Stimulated activated CD4-positive, alpha-beta T cell treated with anti-CD3 and anti-CD28 coated beads, TNF-alpha, amount 100 ng/mL, for 48 hours (primary cell): ENCODE data around the gene MYO5A.
"Not testable (repeated sequence)": the region's sequence is repeated elsewhere in the genome, so short reads cannot be mapped to it uniquely, and the experiment has no call there.

Source experiments
- DNase-seq, 3 donors: peaks; one replicate each; pipeline ENCODE4 v3.0.0-alpha.2; 2020; ENCODE audit warnings: low read depth in 3 of 3

MYO5A gene

DNA sequence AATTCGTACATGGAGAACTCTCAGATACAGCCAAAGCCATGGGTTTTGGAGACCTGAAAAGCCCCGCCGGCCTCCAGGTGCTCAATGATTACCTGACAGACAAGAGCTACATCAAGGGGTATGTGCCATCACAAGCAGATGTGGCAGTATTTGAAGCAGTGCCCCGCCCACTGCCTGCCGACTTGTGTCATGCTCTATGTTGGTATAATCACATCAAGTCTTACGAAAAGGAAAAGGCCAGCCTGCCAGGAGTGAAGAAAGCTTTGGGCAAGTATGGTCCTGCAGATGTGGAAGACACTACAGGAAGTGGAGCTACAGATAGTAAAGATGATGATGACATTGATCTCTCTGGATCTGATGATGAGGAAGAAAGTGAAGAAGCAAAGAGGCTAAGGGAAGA is 23.5 kb downstream of the MYO5A start:
- DNase-seq, result no peak

DNA sequence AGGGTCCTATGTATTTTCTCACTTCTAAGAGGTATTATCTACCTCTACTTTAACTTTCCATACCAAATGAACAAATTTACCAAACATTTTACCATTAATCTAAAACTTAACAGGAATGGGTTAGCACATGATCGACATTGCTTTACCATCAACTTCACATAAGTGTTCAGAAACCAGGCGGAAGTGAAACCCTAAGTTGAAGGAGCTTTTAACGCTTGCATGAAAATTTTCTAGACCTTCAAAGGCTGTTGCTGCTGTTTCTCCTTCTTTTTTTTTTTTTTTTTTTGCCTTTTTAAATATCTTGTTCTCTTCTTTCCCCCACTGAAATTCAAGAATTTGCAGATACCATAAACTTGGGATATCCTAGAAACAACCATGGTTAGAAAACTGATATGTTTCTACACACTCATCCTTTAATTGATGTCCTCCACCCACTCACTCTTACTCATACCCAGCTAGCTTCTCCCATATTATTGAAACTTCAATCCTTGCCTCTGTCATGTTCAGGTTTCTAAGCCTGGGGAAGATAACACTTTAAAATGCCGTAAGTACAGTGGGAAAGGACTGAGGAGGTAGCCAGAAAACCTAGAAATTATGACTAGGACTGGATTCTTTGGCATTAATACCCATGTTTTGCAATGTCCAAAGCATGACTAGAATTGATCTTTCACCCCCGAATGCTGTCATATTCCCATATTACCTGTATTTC is 24.7 kb downstream of the MYO5A start:
- DNase-seq, result no peak

- DNase-seq, result no peak
These were observed 26.1 kb downstream of the MYO5A start for GRCh38 chr15:52502608-52503007.

DNA sequence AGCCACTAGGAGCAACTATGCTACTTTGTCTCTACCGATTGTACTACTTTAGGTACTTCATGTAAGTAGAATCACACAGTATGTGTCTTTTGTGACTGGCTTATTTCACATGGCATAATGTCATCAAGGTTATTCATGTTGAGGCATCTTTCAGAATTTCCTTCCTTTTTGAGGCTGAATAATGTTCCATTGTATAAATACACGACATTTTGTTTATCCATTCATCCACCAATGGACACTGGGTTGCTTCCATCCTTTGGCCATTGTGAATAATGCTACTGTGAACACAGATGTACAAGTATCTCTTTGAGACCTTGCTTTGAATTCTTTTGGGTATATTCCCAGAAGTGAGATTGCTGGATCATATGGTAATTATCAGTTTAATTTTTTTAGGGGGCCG is 29.2 kb downstream of the MYO5A start:
- no peak for DNase-seq

DNA sequence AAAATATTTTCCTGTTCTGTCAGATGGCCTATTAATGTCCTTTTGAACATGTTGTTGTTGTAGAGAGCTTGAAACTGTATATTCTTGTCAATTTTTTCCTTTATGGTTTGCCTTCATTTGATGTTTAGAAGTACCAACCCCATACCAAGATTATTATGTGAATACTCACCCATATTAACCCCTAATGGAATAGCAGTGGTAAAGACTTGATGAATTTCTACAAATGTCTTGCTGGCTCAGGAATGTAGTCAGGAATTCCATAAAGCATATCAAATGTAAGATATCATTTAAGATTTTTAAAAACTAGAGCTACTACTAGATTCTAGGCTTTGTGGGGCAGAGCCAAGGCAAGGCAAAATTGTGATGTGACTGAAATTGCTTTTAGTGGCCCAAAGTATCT is 30.0 kb downstream of the MYO5A start:
- DNase-seq, result no peak

GRCh38 chr15:52496776-52497470 is 31.8 kb downstream of the MYO5A start:
- peak; percentile 22 to 38 (median 38) for DNase-seq

GRCh38 chr15:52496175-52496574 is 32.5 kb downstream of the MYO5A start:
- no peak for DNase-seq

DNA sequence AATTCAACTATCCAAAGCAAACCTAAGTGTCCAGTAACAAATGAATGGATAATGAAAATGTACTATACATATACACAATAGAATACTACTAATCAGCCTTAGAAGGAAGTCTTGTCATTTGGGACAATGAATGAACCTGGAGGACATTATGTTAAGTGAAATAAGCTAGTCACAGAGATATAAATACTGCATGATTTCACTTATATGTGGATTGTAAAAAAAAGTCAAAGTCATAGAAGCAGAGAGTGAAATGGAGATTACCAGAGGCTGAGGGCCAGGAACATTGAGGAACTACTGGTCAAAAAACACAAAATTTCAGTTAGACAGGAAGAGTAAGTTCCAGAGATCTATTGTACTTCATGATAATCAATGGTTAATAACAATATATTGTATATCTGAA is 33.6 kb downstream of the MYO5A start:
- DNase-seq, result no peak

- no peak for DNase-seq
These were observed 34.7 kb downstream of the MYO5A start for GRCh38 chr15:52493968-52494367.

- DNase-seq, result no peak
These were observed 36.5 kb downstream of the MYO5A start for GRCh38 chr15:52492132-52492531.

DNA sequence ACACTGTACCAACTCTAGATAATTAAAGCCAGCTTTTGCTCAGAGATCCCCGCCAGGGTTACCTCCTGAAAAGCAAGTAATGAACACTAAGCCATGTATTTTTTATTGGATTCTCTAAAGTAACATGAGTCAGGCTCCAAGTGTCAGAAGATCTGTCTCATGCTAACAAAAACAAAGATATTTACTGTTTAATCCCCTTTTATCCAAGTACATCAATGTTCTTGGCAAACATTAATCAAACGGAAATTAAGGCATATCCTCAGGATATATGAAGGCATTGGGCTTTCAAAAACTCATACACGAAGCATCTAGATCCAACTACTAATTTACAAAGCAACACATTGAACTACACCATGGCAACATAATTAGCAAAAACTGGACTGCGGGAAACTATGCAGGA is 37.2 kb downstream of the MYO5A start:
- DNase-seq, result no peak

DNA sequence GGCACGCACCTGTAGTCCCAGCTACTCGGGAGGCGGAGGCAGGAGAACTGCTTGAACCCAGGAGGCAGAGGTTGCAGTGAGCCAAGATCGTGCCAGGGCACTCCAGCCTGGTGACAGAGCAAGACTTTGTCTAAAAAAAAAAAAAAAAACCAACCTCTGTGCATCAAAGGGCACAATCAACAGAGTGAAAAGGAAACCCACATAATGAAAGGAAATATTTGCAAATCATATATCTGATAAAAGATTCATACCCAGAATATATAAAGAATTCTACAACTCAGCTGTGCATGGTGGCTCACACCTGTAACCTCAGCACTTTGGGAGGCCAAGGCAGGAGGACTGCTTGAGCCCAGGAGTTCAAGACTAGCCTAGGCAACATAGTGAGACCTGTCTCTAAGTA is 39.2 kb downstream of the MYO5A start:
- DNase-seq, result not testable (repeated sequence)

DNA sequence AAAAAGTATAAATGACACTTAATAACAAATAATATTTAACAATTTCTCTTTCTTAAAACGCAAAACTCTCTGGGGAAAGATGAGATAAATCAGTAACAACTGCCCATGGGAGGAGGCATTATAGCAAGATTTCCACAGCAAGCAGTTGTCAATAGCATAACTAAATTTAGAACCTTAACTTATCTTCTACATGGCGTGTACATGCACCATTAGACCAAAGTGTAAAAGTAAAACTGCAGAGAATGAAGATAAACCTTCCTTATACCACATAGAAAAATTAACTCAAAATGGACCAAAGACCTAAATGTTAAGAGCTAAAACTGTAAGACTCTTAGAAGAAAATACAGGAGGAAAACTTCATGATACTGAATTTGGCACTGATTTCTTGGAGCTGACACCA is 39.9 kb downstream of the MYO5A start:
- no peak for DNase-seq

GRCh38 chr15:52486003-52486996 is 42.4 kb downstream of the MYO5A start:
- DNase-seq, result no peak

- DNase-seq, result no peak
These were observed 43.4 kb downstream of the MYO5A start for GRCh38 chr15:52485290-52485689.

DNA sequence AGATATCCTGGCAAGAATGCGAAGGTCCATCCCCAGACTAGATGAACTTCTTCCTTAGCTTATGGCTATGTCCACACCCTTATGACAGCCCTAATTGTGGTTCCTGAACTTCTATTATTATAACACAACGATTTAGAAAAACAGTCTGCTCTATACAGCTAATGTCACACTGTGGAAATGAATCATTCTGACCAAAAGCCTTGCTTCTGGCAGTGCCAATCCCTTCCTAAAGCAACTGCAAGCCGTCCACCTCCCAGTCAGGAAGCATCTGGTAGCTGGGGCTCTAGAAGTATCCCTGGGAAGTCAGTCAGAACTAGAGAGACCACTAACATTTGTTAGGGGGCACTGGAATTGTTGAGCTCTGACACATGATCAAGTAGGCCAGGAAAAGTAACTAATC is 45.0 kb downstream of the MYO5A start:
- no peak for DNase-seq

DNA sequence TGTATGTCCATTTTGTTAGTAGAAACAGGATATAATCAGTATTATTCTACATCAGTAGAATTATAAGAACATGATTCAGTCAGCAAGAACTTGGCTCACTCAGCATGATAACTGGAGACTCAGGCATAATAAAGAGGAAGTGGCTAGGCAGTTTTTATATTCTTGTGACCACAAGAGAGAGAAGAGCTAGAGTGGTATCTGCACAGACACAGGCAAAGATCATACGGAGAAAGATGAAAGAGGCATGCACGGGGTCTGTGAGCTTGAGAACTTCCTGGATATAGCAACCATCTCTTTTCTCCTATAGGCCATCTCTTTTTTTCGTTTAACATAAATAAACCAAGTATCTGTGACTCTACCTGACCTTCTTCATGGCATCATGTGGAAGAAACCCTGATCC is 46.8 kb downstream of the MYO5A start:
- DNase-seq, result no peak

GRCh38 chr15:52480990-52481389 is 47.7 kb downstream of the MYO5A start:
- no peak for DNase-seq

DNA sequence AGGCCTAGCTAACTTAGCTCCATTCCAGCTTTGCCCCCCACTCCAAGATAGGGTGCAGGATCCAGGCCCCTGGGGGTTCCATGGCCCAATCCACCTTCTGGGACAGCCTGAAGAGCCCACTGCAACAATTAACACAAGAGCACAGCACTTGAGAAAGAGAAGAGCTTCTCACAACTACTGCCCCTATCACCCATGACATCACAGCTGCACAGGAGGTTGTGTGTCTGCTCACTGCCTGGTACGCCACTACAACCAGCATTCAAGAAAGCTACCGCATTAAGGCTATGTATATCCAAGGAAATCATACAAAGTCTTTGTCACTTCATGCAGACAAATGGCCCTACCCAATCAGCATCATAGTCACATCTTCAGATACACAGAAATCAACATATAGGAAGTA is 62.0 kb downstream of the MYO5A start:
- DNase-seq, result no peak

DNA sequence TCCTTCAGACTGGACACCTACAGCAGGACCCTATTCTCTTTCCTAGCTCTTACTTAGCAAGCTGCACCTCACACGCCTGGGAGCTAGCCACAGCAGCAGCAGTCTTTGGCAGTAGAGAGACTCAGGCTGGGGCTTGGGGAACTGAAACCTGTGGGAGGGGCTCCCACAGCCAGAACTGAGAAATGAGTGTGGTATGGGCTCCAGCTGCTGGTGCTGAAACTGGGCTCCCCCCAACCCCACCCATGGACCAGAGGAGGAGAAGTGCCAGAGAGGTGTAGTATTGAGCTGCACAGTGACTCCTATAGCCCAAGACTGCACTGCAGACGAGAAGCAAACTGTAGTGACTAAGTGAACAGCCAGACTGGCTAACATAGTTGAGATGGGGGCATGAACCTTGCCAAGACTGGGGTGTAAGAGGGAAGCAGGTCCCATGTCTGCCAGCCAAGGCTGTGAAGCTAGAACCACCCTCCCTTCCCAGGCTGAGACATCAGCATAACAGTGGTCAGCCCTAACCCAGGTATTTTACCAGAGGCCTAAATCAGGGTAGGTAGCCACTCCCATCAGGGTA is 62.5 kb downstream of the MYO5A start:
- peak; percentile 22 to 47 (median 36) for DNase-seq

- no peak for DNase-seq
These were observed 64.2 kb downstream of the MYO5A start for GRCh38 chr15:52464478-52464877.

GRCh38 chr15:52464040-52464439 is 64.6 kb downstream of the MYO5A start:
- DNase-seq, result no peak
